Ishikawa (cell line): ENCODE results near the gene POLR3K.

Source experiments
- CEBPB ChIP-seq: IDR thresholded peaks from 2 replicates; pipeline ENCODE4 v1.6.1; 2012
- CREB1 ChIP-seq: IDR thresholded peaks from 2 replicates; pipeline ENCODE4 v1.6.1; 2012; ENCODE audit warnings: low read depth
- EP300 ChIP-seq: IDR thresholded peaks from 2 replicates; pipeline ENCODE4 v1.6.1; 2012; ENCODE audit warnings: borderline replicate concordance
- FOXM1 ChIP-seq: IDR thresholded peaks from 2 replicates; pipeline ENCODE4 v1.6.1; 2012; ENCODE audit warnings: low read depth, borderline replicate concordance
- NFIC ChIP-seq: IDR thresholded peaks from 2 replicates; pipeline ENCODE4 v1.6.1; 2012
- RAD21 ChIP-seq: IDR thresholded peaks from 2 replicates; pipeline ENCODE4 v1.6.1; 2012; ENCODE audit warnings: low read depth
- TAF1 ChIP-seq: IDR thresholded peaks from 2 replicates; pipeline ENCODE4 v1.6.1; 2012; ENCODE audit warnings: low read depth, mild to moderate bottlenecking
- YY1 ChIP-seq: IDR thresholded peaks from 2 replicates; pipeline ENCODE4 v1.6.1; 2012; ENCODE audit warnings: low read depth
- TF ChIP-seq, protein P1 (sequence below): IDR thresholded peaks from 2 replicates; pipeline ENCODE4 v1.6.1; 2012
- TF ChIP-seq, protein P2 (sequence below): IDR thresholded peaks from 2 replicates; pipeline ENCODE4 v1.6.1; 2012
- TF ChIP-seq, protein P3 (sequence below): IDR thresholded peaks from 2 replicates; pipeline ENCODE4 v1.6.1; 2012; ENCODE audit warnings: low read depth, mild to moderate bottlenecking

DNA sequence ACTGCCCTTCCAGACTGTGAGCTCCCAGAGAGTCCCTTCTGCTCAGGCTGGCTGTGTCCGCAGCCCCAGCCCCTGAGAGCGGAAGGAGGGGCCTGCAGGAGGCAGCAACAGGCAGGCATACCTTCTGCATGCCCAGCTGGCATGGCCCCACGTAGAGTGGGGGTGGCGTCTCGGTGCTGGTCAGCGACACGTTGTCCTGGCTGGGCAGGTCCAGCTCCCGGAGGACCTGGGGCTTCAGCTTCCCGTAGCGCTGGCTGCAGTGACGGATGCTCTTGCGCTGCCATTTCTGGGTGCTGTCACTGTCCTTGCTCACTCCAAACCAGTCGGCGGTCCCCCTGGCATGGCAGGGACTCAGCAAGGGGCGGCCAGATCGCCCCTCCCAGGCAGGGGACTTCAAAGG is 10.1 kb upstream of the POLR3K start:
- no peak for TF ChIP-seq NFIC
- TF ChIP-seq, protein P1, sequence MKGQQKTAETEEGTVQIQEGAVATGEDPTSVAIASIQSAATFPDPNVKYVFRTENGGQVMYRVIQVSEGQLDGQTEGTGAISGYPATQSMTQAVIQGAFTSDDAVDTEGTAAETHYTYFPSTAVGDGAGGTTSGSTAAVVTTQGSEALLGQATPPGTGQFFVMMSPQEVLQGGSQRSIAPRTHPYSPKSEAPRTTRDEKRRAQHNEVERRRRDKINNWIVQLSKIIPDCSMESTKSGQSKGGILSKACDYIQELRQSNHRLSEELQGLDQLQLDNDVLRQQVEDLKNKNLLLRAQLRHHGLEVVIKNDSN, result no peak
- TF ChIP-seq, protein P2, sequence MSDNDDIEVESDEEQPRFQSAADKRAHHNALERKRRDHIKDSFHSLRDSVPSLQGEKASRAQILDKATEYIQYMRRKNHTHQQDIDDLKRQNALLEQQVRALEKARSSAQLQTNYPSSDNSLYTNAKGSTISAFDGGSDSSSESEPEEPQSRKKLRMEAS, result no peak
- TF ChIP-seq, protein P3, sequence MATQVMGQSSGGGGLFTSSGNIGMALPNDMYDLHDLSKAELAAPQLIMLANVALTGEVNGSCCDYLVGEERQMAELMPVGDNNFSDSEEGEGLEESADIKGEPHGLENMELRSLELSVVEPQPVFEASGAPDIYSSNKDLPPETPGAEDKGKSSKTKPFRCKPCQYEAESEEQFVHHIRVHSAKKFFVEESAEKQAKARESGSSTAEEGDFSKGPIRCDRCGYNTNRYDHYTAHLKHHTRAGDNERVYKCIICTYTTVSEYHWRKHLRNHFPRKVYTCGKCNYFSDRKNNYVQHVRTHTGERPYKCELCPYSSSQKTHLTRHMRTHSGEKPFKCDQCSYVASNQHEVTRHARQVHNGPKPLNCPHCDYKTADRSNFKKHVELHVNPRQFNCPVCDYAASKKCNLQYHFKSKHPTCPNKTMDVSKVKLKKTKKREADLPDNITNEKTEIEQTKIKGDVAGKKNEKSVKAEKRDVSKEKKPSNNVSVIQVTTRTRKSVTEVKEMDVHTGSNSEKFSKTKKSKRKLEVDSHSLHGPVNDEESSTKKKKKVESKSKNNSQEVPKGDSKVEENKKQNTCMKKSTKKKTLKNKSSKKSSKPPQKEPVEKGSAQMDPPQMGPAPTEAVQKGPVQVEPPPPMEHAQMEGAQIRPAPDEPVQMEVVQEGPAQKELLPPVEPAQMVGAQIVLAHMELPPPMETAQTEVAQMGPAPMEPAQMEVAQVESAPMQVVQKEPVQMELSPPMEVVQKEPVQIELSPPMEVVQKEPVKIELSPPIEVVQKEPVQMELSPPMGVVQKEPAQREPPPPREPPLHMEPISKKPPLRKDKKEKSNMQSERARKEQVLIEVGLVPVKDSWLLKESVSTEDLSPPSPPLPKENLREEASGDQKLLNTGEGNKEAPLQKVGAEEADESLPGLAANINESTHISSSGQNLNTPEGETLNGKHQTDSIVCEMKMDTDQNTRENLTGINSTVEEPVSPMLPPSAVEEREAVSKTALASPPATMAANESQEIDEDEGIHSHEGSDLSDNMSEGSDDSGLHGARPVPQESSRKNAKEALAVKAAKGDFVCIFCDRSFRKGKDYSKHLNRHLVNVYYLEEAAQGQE, result no peak
- no peak for TF ChIP-seq EP300
- no peak for TF ChIP-seq YY1
- no peak for TF ChIP-seq RAD21
- no peak for TF ChIP-seq TAF1
- TF ChIP-seq CREB1, result no peak
- TF ChIP-seq CEBPB, result no peak
- no peak for TF ChIP-seq FOXM1
